Measurements from ENCODE around the gene NSUN4.

Gene NSUN4

GRCh38 chr1:46411010-46411405 is 70.4 kb downstream of the NSUN4 start:
- no peak overlapping the region for H3K4me3 ChIP-seq (ENCODE audit: low read length)
- no peak overlapping the region for H3K27ac ChIP-seq (ENCODE audit: low read depth, low read length)
- no peaks in the 10 kb centered on the region for H3K36me3 ChIP-seq (ENCODE audit: control insufficient read depth, low read length)
- no peaks in the 10 kb centered on the region for H3F3A ChIP-seq (ENCODE audit: control insufficient read depth, insufficient read depth)
- no peaks in the 10 kb centered on the region for H3K9me3 ChIP-seq (ENCODE audit: control insufficient read depth, insufficient read depth, low read length)
- H3K9me2 ChIP-seq (replicated peaks; ENCODE audit: control insufficient read depth, low read length), result no peaks in the 10 kb centered on the region
- no peaks in the 10 kb centered on the region for H3K79me2 ChIP-seq (ENCODE audit: control insufficient read depth, low read length)
- TF ChIP-seq CTCF (IDR thresholded peaks at IDR 0.05; ENCODE audit: low read depth, low read length, poor library complexity, severe bottlenecking) (no peak), EZH2phosphoT487 (IDR thresholded peaks at IDR 0.05; ENCODE audit: borderline replicate concordance, low read length) (no peak)
- no peak overlapping the region for H3K4me2 ChIP-seq (ENCODE audit: low read length)
- no peaks in the 10 kb centered on the region for H3K4me1 ChIP-seq (ENCODE audit: control insufficient read depth, low read length)
- no peaks in the 10 kb centered on the region for H4K20me1 ChIP-seq (ENCODE audit: control insufficient read depth, insufficient read depth, low read depth, low read length)
- no peaks in the 10 kb centered on the region; the same call in 1 of the 2 replicates for H3K27me3 ChIP-seq (ENCODE audit: control insufficient read depth, low read length)
